Measurements from ENCODE around the gene ISM1. TPM values are rescaled to one million over a fixed set of nuclear protein-coding genes. Genes with fewer than 3 reads are reported as not detected.

ISM1 gene
- total RNA-seq, 4 donors from 2014 or later, result 0.49 to 6.2 (median 2.3) TPM; not detected in 1

DNA sequence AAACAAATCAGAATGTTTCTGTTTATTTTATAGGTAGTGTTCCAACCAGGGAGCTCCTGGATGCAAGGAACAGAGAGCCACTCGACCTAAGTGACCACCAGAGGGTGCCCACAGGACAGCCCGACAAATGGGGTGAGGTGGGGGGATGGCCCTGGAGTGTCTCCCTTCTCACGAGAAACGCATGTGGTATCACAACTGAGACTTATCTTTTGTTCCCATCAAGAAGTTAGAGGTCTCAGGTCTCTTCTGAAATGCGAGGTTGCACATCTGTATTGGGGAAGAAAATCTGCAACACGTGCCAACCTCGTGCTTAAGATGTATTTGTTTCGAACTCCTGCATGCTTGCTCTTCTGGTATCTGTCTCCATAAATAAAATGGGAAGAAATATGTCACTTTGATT, 104.0 kb downstream of the ISM1 start:
- DNase-seq, result no peak
- Histone ChIP-seq H3K9me3 (no peaks in the 10 kb centered on the region), H3K27me3 (no peaks in the 10 kb centered on the region), H3K4me3 (no peak overlapping the region), H3K27ac (no peak overlapping the region), H3K36me3 (no peaks in the 10 kb centered on the region), H3K4me1 (peaks cover 0 to 3% of the 10 kb centered on the region in 2 donors)
- TF ChIP-seq, protein P1, sequence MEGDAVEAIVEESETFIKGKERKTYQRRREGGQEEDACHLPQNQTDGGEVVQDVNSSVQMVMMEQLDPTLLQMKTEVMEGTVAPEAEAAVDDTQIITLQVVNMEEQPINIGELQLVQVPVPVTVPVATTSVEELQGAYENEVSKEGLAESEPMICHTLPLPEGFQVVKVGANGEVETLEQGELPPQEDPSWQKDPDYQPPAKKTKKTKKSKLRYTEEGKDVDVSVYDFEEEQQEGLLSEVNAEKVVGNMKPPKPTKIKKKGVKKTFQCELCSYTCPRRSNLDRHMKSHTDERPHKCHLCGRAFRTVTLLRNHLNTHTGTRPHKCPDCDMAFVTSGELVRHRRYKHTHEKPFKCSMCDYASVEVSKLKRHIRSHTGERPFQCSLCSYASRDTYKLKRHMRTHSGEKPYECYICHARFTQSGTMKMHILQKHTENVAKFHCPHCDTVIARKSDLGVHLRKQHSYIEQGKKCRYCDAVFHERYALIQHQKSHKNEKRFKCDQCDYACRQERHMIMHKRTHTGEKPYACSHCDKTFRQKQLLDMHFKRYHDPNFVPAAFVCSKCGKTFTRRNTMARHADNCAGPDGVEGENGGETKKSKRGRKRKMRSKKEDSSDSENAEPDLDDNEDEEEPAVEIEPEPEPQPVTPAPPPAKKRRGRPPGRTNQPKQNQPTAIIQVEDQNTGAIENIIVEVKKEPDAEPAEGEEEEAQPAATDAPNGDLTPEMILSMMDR (IDR thresholded peaks at IDR 0.05), result peak in 1 of 4 experiments; percentile 11
- no peak for TF ChIP-seq POLR2A (IDR thresholded peaks at IDR 0.05)
- intact Hi-C loops (cut with DNase I; ENCODE audit: low total_unique reads), result no loop called here

DNA sequence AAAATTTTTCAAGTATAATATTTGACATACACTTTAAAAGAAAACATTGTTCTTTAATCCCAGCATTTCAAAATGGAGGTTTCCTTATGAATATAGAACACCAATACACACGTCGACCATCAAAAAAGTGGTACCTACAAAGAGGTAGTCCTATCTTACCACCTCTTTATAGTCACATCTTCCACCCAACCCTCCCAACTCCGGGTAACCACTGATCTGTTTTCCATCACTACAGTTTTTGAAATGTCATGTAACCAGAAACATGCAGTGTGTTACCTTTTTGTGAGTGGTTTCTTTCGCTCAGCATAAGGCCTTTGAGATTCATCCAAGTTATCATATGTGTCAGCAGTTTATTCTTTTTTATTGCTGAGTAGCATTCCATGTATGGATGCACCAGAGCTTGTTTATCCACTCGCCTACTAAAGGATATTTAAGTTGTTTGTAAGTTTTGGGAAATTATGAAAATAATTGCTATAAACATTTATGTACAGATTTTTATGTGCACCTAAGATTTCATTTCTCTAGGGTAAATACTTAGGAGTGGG, 104.8 kb downstream of the ISM1 start:
- no peaks in the 10 kb centered on the region for H3K9me3 ChIP-seq
- H3K4me1 ChIP-seq, result peaks cover 0 to 3% of the 10 kb centered on the region in 2 donors
- H3K27me3 ChIP-seq, result no peaks in the 10 kb centered on the region
- DNase-seq, result no peak
- H3K4me3 ChIP-seq, result no peak overlapping the region
- no peak overlapping the region for H3K27ac ChIP-seq
- intact Hi-C loops (cut with DNase I; ENCODE audit: low total_unique reads), result no loop called here
- no peaks in the 10 kb centered on the region for H3K36me3 ChIP-seq
- TF ChIP-seq, protein P1 (IDR thresholded peaks at IDR 0.05), result no peak
- no peak for TF ChIP-seq POLR2A (IDR thresholded peaks at IDR 0.05)

DNA sequence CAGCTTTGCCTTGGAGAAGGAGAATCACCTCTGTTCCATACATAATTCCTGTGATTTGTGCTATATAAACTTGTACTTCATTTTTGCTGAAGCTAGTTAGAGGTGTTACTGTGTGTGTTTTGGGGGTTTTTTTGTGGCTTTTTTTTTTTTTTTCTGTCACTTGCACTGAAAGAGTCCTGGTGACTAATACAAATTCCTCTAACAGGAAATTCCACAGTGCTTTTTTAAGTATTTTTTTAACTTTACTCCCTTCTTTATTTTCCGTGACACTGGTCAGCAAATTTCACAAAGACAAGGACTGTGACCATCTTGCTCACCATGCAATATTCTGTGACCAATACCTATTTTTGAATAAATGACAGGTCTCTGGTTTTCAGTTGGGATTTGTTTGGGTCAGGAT, 110.5 kb downstream of the ISM1 start:
- H3K27me3 ChIP-seq, result no peaks in the 10 kb centered on the region
- DNase-seq, result no peak
- no peak overlapping the region for H3K4me3 ChIP-seq
- H3K4me1 ChIP-seq, result no peaks in the 10 kb centered on the region
- no peak overlapping the region for H3K27ac ChIP-seq
- no peaks in the 10 kb centered on the region for H3K36me3 ChIP-seq
- H3K9me3 ChIP-seq, result no peaks in the 10 kb centered on the region
- TF ChIP-seq, protein P1 (IDR thresholded peaks at IDR 0.05), result no peak
- no peak for TF ChIP-seq POLR2A (IDR thresholded peaks at IDR 0.05)
- intact Hi-C loops (cut with DNase I; ENCODE audit: low total_unique reads), result no loop called here

DNA sequence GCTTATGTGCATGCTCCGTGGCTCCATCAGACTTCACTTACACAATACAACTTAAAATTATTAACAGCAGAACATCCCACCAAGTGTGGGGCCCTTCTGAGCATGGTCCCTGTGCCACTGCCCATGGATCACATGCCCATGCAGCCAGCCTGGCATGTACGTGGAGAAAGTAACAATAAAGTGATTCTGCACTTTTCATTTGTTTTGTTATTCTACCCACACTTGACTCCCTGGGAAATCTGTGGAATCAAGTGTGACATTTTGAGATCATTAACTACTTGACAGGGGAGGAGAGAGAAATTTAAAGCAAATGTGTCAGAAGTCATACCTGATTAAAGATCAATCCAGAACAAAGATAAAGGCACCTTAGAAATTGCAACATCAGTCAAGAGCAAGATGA, 112.0 kb downstream of the ISM1 start:
- intact Hi-C loops (cut with DNase I; ENCODE audit: low total_unique reads), result no loop called here
- H3K27me3 ChIP-seq, result no peaks in the 10 kb centered on the region

DNA sequence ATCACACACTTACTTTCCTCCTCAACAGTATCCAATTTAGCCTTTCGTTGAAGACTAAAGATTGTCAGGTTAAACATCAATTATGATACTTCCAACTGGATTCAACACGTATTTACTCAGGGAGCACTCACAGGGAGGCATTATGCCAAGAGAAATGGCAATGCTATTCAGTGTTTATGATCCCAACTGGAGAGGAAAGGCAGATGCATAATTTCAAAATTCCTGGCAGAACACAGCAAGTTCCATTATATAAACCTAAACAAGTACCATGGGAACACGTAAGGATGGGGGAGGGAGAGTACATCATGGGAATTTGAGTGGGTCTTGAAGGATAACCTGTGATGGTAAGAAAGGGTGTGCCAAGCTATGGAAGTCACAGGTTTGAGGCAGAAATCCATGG, 112.7 kb downstream of the ISM1 start:
- no peaks in the 10 kb centered on the region for H3K36me3 ChIP-seq
- no peaks in the 10 kb centered on the region for H3K27me3 ChIP-seq
- no peaks in the 10 kb centered on the region for H3K9me3 ChIP-seq
- intact Hi-C loops (cut with DNase I; ENCODE audit: low total_unique reads), result no loop called here
- no peaks in the 10 kb centered on the region for H3K4me1 ChIP-seq
- TF ChIP-seq, protein P1 (IDR thresholded peaks at IDR 0.05), result no peak
- TF ChIP-seq POLR2A (IDR thresholded peaks at IDR 0.05), result no peak
- no peak overlapping the region for H3K27ac ChIP-seq
- no peak for DNase-seq
- H3K4me3 ChIP-seq, result no peak overlapping the region

More for the DNA sequence above, 112.0 kb downstream of the ISM1 start:
- DNase-seq, result no peak
- Histone ChIP-seq H3K4me3 (no peak overlapping the region), H3K9me3 (no peaks in the 10 kb centered on the region), H3K4me1 (no peaks in the 10 kb centered on the region), H3K36me3 (no peaks in the 10 kb centered on the region), H3K27ac (no peak overlapping the region)
- TF ChIP-seq, protein P1 (IDR thresholded peaks at IDR 0.05), result no peak
- TF ChIP-seq POLR2A (IDR thresholded peaks at IDR 0.05), result no peak
